ENCODE data around the gene NHLH2.

Gene NHLH2

DNA sequence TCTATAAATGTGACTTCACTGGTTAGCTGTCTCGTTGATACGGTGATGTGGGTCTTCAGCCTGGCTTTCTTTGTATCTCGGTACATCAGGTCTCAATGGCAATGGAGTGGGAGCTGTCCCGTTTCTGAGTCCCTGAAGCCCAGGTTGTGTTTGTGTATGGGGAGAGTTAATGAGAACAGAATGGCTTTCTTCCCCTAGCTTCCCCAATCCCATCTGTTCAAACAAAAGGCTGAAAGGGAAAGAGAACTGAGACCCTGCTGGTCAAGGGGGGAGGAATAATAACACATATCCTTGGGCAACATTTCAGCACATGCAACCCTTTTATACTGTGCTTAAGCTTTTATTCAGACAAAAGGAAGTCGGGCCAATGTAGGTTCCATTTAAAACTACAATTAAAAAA lies 44.0 kb downstream of the NHLH2 start:
- peak; percentile 41 for DNase-seq

DNA sequence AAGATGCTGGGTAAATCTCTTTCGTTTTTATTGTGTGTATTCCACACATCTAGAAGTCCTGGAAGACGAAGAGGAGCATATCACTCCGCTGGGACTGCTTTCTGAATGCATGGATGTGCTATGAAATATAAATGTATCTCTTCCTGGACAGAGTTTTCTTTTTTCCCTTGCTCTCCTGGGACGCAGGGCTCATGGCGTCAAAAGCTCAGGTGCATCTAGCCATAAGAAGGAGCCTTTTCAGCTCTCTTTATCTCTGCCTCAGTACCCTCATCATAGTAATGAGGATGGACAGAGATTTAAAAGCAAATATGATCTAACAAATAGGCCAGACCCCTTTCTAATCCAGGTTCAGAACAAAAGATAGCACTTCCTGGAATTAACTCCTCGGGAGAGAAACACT lies 44.9 kb downstream of the NHLH2 start:
- no peak for DNase-seq

DNA sequence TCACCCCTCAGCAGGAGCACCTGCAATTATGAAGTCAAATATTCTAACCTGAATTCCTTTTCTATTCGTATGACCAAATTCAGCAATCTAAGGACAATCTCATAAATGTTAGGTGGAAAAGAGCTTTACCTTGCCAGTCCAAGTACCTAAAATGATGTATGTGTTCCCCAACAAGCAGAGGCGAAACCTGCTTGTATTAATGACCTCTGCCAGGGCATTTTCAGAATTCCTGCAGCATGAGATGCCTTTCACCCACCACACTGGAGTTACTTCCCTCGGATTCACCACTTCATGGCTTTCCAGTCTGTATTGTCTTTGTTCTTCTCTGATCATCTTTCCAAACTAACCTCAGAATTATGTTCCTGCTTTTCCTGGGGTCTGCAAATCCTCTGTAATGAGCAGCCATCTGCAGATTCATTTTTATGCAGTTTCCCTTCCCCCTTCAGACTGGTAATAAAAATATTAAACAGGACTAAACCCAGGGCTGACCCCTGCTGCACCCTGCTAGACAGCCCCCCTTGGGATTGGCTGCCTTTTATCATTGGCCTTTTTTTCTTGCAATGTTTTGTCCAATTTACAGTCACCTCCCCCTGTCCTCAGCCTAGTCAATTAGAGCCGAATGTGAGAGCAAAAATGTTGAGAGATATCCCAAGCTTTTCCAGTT lies 45.8 kb downstream of the NHLH2 start:
- DNase-seq, result peak; percentile 8

DNA sequence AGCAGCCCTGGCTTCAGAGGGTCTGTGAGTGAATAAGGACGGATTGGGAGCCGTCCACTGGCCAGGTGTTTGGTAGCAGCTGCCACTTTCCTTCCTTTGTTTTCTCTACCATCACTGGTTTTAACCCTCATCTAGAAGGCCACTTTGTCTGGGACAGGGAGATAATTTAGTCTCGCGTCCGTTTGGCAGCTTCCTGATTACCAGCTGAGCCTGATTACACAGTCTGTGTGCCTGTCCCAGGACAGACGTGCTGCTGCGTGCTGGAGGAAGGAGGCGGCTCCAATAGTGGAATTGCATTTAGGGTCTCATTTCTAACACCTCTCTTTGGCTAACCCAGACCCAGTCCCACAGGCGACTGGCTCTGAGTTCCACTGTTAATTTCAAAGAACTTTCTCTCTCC lies 47.8 kb downstream of the NHLH2 start:
- DNase-seq, result no peak

DNA sequence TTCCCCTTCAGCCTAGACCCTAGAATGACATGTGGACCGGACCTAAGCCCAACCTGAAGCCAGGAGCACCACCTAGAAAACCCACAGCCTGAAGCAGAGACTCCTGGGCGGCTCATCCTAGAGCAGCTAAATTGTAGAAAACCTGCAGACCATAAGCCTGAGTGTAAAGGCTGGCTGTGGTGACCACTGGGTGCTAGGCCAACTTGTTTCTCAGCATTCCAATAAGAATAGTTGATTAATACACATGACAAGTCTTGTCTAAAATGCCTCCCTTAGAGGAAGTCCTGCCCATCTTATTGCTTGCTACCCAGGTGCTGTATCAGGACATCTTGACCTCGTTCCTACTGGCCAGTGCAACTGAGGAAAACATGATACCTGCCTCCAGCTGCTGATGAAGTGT lies 49.1 kb downstream of the NHLH2 start:
- DNase-seq, result no peak

DNA sequence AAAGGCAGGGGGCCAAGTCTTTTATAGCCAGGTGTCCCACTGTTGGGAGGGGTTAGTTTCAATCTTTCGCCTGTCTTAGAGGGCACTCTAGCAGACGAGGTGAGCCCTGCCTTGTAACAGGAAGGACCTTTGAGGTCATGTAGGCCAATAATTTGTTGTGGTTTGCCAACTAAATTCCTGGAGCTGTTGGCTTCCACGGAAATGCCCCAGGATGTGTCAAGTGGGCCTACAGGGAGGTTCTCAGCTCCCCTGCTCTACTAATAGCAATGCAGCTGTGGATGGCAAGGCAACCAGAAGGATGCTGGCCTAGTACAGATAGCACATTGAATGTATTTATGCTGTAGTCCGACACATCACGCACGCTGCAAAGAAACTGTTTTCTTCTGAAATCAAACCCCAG lies 50.1 kb downstream of the NHLH2 start:
- DNase-seq, result no peak

DNA sequence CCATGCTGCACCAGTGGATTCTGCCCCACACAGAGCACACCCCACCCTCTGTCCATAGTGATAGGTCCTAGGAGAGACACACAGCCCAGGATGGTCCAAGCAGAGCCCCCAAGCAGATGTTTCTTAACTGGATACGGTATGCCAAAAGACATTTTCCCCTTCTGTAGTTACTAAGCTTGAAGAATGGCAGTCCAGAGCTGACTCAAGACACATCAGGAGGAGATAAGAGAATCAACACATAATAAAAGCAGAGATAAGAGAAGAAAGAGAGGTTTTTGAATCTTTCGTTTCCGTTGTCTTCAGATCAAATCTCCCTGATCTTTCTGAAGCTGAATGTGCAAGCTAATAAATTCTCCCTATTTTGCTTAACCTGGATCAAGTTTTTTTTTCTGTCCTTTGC lies 50.6 kb downstream of the NHLH2 start:
- DNase-seq, result no peak
